ENCODE measurements around the gene PARD6G. TPM values are rescaled to one million over a fixed set of nuclear protein-coding genes. Genes with fewer than 3 reads are reported as not detected.

Gene PARD6G
- total and polyA plus RNA-seq, 2 of the 8 experiments (the other 6 are each of a cell fraction or from before 2014, with no cell fraction given): 11.3 to 17.9 TPM

- peaks cover 24 to 80% (median 49%) of the 10 kb centered on the region in 4 experiments for H3K36me3 ChIP-seq (ENCODE audit: control insufficient read depth in 2 of 4, insufficient read depth in 4 of 4, low read length in 3 of 4)
These were observed 110.6 kb downstream of the PARD6G start for GRCh38 chr18:80136679-80137078.

More at GRCh38 chr18:80136679-80137078, 110.6 kb downstream of the PARD6G start:
- H2BK15ac ChIP-seq (ENCODE audit: low read length): no peak overlapping the region
- no peak overlapping the region for H3K4me2 ChIP-seq (ENCODE audit: insufficient read depth in 1 of 2, low read depth in 2 of 2, low read length in 2 of 2)
- H3K4ac ChIP-seq (replicated peaks; ENCODE audit: insufficient read length, low read depth, low read length): no peak overlapping the region
- H3K4me3 ChIP-seq (ENCODE audit: extremely low read depth in 1 of 4, insufficient read depth in 2 of 4, low read depth in 3 of 4, low read length in 4 of 4): no peak overlapping the region
- no peak overlapping the region for H2BK120ac ChIP-seq (replicated peaks; ENCODE audit: low read depth, low read length)
- DNase-seq (ENCODE audit: low read depth in 1 of 2, low spot score in 2 of 2): no peak
- H3K56ac ChIP-seq (replicated peaks; ENCODE audit: insufficient read length, low read depth, low read length): no peak overlapping the region
- no peak overlapping the region for H2BK5ac ChIP-seq (ENCODE audit: low read depth, low read length)
- H4K20me1 ChIP-seq (replicated peaks in 1 of 2; ENCODE audit: control insufficient read depth in 1 of 2, insufficient read depth in 2 of 2, low read length in 2 of 2): peaks cover 0 to 14% of the 10 kb centered on the region in 2 experiments
- H3K18ac ChIP-seq (ENCODE audit: extremely low read depth, low read length): no peak overlapping the region
- TF ChIP-seq E2F6 (IDR thresholded peaks at IDR 0.05): no peak
- no peak for TF ChIP-seq GABPA (IDR thresholded peaks at IDR 0.05; ENCODE audit: borderline replicate concordance, insufficient read depth, low read length)
- TF ChIP-seq BACH1 (IDR thresholded peaks at IDR 0.05; ENCODE audit: low read length): no peak
- TF ChIP-seq MAX (IDR thresholded peaks at IDR 0.05): no peak
- no peak for TF ChIP-seq CEBPB (IDR thresholded peaks at IDR 0.05; ENCODE audit: low read depth, low read length)
- TF ChIP-seq USF2 (IDR thresholded peaks at IDR 0.05; ENCODE audit: low read length): no peak
- no peak for TF ChIP-seq SAP30 (IDR thresholded peaks at IDR 0.05; ENCODE audit: insufficient read depth, insufficient replicate concordance, low read length)
- no peak for TF ChIP-seq JUND (IDR thresholded peaks at IDR 0.05; ENCODE audit: low read length)
- no peak overlapping the region for H2BK20ac ChIP-seq (ENCODE audit: low read length)
- H4K91ac ChIP-seq (replicated peaks; ENCODE audit: insufficient read length, low read length): no peak overlapping the region
- H3K9me3 ChIP-seq (ENCODE audit: insufficient read depth in 2 of 2, low read depth in 1 of 2, low read length in 1 of 2): no peaks in the 10 kb centered on the region
- FAIRE-seq: no peak
- H3K23ac ChIP-seq (ENCODE audit: insufficient read length): no peak overlapping the region
- no peak overlapping the region for H2AFZ ChIP-seq (ENCODE audit: low read length)
- no peak overlapping the region for H4K5ac ChIP-seq (ENCODE audit: insufficient read length, low read depth, low read length)
- H3K14ac ChIP-seq (ENCODE audit: insufficient read length): no peak overlapping the region
- H2BK12ac ChIP-seq (ENCODE audit: low read depth, low read length): no peak overlapping the region
- H3K79me2 ChIP-seq (ENCODE audit: control insufficient read depth in 1 of 2, insufficient read depth in 2 of 2, low read length in 2 of 2): peaks cover 0 to 34% of the 10 kb centered on the region in 2 experiments; a peak in 3 of 4 replicates
- no peaks in the 10 kb centered on the region for H3K27me3 ChIP-seq (replicated peaks in 1 of 4; ENCODE audit: control insufficient read depth in 3 of 4, extremely low read depth in 1 of 4, insufficient read depth in 3 of 4, low read length in 3 of 4)
- no peak overlapping the region for H2AK5ac ChIP-seq (ENCODE audit: low read depth, low read length)
- no peak overlapping the region for H4K8ac ChIP-seq (ENCODE audit: extremely low read depth, insufficient read depth, low read length)
- H3K27ac ChIP-seq (ENCODE audit: low read depth, low read length): no peak overlapping the region
- ChIA-PET CTCF (ENCODE audit: partially characterized antibody) (interaction anchor here (1.3 to 3.4 kb wide), 4 partner anchors 11 to 34 kb away, joined by 3 to 14 read pairs (median 4); no protein-coding TSS in a partner anchor), POLR2A (ENCODE audit: partially characterized antibody) (interaction anchor here (1.4 to 2.0 kb wide), 2 partner anchors 11 to 26 kb away, joined by 3 to 8 read pairs; no protein-coding TSS in a partner anchor)
- peaks cover 14% of the 10 kb centered on the region for H3K79me1 ChIP-seq (ENCODE audit: low read depth, low read length)
- no peak overlapping the region for H3K9ac ChIP-seq (replicated peaks in 1 of 4; ENCODE audit: extremely low read depth in 1 of 4, low read depth in 3 of 4, low read length in 3 of 4)
- 86% methylated on average over 8 of the region's 8 CpGs; no CpG with 5 or more reads in 1 of the 2 experiments for WGBS, 2 experiments (ENCODE audit: extremely low coverage in 1 of 2, insufficient coverage in 1 of 2, insufficient read length in 1 of 2, insufficient replicate concordance in 2 of 2, low coverage in 1 of 2, low lambda C conversion rate in 2 of 2, missing lambda C conversion rate in 1 of 2)
- no peaks in the 10 kb centered on the region for H3K23me2 ChIP-seq (ENCODE audit: low read depth, low read length)
- H3K4me1 ChIP-seq (replicated peaks in 1 of 4; ENCODE audit: control insufficient read depth in 3 of 4, insufficient read depth in 4 of 4, low read length in 3 of 4): 0 out of 7 replicates have a peak, but pooled peaks cover 0 to 5% (median 0%) of the 10 kb centered on the region in 4 experiments

Measured in H1 (cell line).